VCaP (cell line): ENCODE measurements around the gene SUN2.
A peak's percentile ranks its signal among the peaks of the same experiment; 100 is the strongest.

Experiments
- H3K27ac ChIP-seq: fragments of 450-650 bp; 2 replicates; pipeline ENCODE4 v1.5.1; 2017
- CTCF ChIP-seq: fragments of 450-650 bp; conservative IDR thresholded peaks from 2 replicates; pipeline ENCODE4 v1.5.1; 2017; ENCODE audit warnings: mild to moderate bottlenecking, moderate library complexity

The SUN2 gene

GRCh38 chr22:38756711-38757463 is 1.1 kb upstream of the SUN2 start:
- H3K27ac ChIP-seq: peak overlapping the region; percentile 98
- no peak for TF ChIP-seq CTCF

DNA sequence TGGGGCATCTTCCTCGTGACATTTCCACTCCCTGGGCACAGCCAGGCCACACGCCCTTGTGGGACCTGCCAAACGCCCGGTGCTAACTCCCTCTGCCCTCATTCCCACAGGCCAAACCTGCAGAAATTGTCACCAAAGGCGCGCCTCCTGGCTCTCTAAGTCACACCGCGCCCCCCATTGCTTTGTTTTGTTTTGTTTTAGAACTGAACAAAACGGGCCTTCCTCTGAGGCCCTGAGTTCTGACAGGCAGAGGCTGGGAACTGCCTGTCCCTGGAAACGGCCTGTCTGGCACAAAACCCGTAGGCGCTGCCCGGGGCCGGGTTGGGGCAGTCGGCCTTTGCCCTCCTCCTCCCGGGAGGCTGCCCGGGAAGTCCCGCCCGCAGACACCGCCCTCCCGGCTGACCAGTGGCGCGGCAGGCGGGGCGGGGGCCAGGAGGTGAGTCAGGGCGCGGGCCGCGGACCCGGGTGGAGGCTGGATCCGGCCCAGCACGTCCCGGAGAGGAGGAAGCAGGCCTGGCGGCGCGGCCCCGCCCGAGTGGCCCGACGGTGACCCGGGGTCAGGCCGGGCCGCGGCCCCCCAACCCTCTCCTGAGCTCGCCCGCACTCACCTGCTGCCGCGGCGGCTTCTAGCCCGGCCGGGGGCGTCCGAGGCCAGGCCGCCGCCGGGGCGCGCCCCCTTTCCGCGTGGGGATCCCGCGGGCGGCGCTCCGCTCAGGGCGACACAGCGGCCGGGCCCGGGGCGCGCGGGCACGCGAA is 465 bp downstream of the SUN2 start:
- TF ChIP-seq CTCF: no peak
- peak overlapping the region; percentile 98 for H3K27ac ChIP-seq

DNA sequence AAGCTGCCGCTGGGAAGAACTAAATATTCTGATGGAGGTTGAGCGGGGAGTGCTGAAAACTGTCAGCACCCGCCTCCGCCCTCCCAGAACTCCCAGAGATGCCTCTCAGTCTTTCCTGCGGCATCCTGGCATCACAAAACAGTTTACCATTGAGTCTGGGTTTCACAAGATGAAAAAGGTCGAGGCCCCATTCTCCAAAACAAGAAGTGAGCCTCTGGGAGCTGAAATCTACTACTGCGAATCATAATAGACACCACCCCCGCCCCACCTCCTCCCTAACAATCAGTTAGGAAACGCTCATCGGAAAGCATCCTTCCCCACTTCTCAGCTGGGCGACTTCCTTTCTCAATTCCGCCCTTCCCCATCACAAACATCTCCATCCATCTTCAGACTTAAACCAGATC is 1.0 kb downstream of the SUN2 start:
- TF ChIP-seq CTCF: no peak
- H3K27ac ChIP-seq: peak overlapping the region; percentile 98

GRCh38 chr22:38753948-38754750 is 1.6 kb downstream of the SUN2 start:
- H3K27ac ChIP-seq: peak overlapping the region; percentile 98

GRCh38 chr22:38751422-38752346 is 4.1 kb downstream of the SUN2 start:
- no peak for TF ChIP-seq CTCF
- H3K27ac ChIP-seq: peak overlapping the region; percentile 98

More at GRCh38 chr22:38753948-38754750, 1.6 kb downstream of the SUN2 start:
- no peak for TF ChIP-seq CTCF

DNA sequence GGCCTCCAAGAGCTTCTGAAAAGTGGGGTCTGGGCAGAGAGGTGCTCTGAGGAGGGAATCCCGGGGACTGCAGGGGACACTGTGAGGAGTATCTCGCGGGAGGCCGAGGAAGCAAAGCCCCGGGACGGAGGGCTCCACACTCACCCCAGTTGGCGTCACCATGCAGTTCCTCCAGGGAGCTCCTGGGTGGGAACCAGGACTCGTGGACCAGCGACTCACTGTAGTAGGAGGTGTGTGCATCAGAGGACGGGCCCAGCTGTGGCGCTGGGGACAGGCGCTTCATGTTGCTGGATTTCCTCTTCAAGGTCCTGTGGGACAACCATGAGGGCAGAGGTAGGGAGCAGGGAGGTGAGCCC is 4.8 kb downstream of the SUN2 start:
- TF ChIP-seq CTCF: no peak

More for the DNA sequence above, 4.8 kb downstream of the SUN2 start:
- H3K27ac ChIP-seq: peak overlapping the region; percentile 98
